CD14-positive monocyte (primary cell): ENCODE data around the gene DDX31. TPM values are rescaled to one million over a fixed set of nuclear protein-coding genes. Genes with fewer than 3 reads are reported as not detected.
A peak's percentile ranks its signal among the peaks of the same experiment; 100 is the strongest.

ENCODE experiments used
- DNase-seq, 3 donors: peaks; one replicate each; pipeline ENCODE4 v3.0.0-alpha.2; 2011 to 2022
- H2AFZ ChIP-seq: 2 replicates; pipeline ENCODE4 v1.6.0; 2012; ENCODE audit warnings: mild to moderate bottlenecking, low read depth, low read length, inconsistent platforms; ENCODE audit not compliant: insufficient read depth, poor library complexity, severe bottlenecking
- H3K27ac ChIP-seq, 2 donors: 1 replicate in 1 of 2; 2 replicates in 1 of 2; pipeline ENCODE4 v1.5.1; 2012 to 2013; ENCODE audit warnings: low read length in 2 of 2, control low read depth in 1 of 2, inconsistent platforms in 1 of 2, low read depth in 1 of 2, mild to moderate bottlenecking in 1 of 2
- H3K27me3 ChIP-seq, 2 donors: one replicate each; pipeline versions ENCODE4 v1.6.0 to v1.6.1; 2011 to 2013; ENCODE audit warnings: low read length in 2 of 2; ENCODE audit not compliant: control insufficient read depth in 2 of 2, insufficient read depth in 2 of 2
- H3K36me3 ChIP-seq, 2 donors: replicated peaks in 1 of 2; 1 replicate in 1 of 2; 2 replicates in 1 of 2; pipeline versions ENCODE4 v1.5.1 to v1.6.1; 2012 to 2013; ENCODE audit warnings: low read length in 2 of 2, control low read depth in 1 of 2, inconsistent platforms in 1 of 2, mild to moderate bottlenecking in 1 of 2; ENCODE audit not compliant: insufficient read depth in 2 of 2, control insufficient read depth in 1 of 2
- H3K4me1 ChIP-seq, 2 donors: 1 replicate in 1 of 2; 2 replicates in 1 of 2; pipeline versions ENCODE4 v1.5.1 to v1.6.1; 2012 to 2013; ENCODE audit warnings: low read length in 2 of 2, control low read depth in 1 of 2, inconsistent platforms in 1 of 2, mild to moderate bottlenecking in 1 of 2, moderate library complexity in 1 of 2; ENCODE audit not compliant: insufficient read depth in 2 of 2, control insufficient read depth in 1 of 2
- H3K4me2 ChIP-seq: replicated peaks from 2 replicates; pipeline ENCODE3; 2012; ENCODE audit warnings: low read length, moderate library complexity, mild to moderate bottlenecking; ENCODE audit not compliant: poor library complexity, severe bottlenecking; ENCODE audit errors: extremely low read depth
- H3K4me3 ChIP-seq, 3 experiments: fragments of 200-600 bp in 1 of 3; sonication (generic) in 1 of 3; replicated peaks in 1 of 3; 1 replicate in 2 of 3; 2 replicates in 1 of 3; pipeline ENCODE4 v1.5.1; 2011 to 2013; ENCODE audit warnings: low read length in 3 of 3, mild to moderate bottlenecking in 3 of 3, control low read depth in 2 of 3, low read depth in 2 of 3, inconsistent platforms in 1 of 3, moderate library complexity in 1 of 3
- H3K79me2 ChIP-seq: 2 replicates; pipeline ENCODE4 v1.6.0; 2012; ENCODE audit warnings: mild to moderate bottlenecking, control low read depth, inconsistent platforms, low read length, moderate library complexity; ENCODE audit not compliant: insufficient read depth
- H3K9ac ChIP-seq: 2 replicates; pipeline ENCODE4 v1.6.0; 2017; ENCODE audit warnings: low read length, mild to moderate bottlenecking; ENCODE audit not compliant: insufficient read depth, poor library complexity, severe bottlenecking
- H3K9me3 ChIP-seq, 2 donors: replicated peaks in 1 of 2; 1 replicate in 1 of 2; 2 replicates in 1 of 2; pipeline versions ENCODE4 v1.5.1 to v1.6.1; 2012 to 2013; ENCODE audit warnings: low read length in 2 of 2, control low read depth in 1 of 2; ENCODE audit not compliant: control insufficient read depth in 1 of 2, insufficient read depth in 1 of 2
- H4K20me1 ChIP-seq: 2 replicates; pipeline ENCODE4 v1.6.0; 2012; ENCODE audit warnings: mild to moderate bottlenecking, low read length, control low read depth, moderate library complexity; ENCODE audit not compliant: insufficient read depth
- H3K27ac Mint-ChIP-seq, 7 donors: one replicate each; pipeline ENCODE4 v1.8.0; 2020; ENCODE audit warnings: mild to moderate bottlenecking in 7 of 7, mixed read lengths in 7 of 7, moderate library complexity in 6 of 7, inconsistent platforms in 2 of 7
- H3K27me3 Mint-ChIP-seq, 3 donors: one replicate each; pipeline ENCODE4 v1.8.0; 2021 to 2022; ENCODE audit warnings: low read depth in 3 of 3, mild to moderate bottlenecking in 3 of 3, mixed read lengths in 3 of 3, moderate library complexity in 3 of 3, inconsistent platforms in 1 of 3
- H3K36me3 Mint-ChIP-seq, 2 donors: one replicate each; pipeline ENCODE4 v1.8.0; 2020; ENCODE audit warnings: mixed read lengths in 2 of 2, inconsistent platforms in 1 of 2, mild to moderate bottlenecking in 1 of 2
- H3K4me1 Mint-ChIP-seq: one replicate; pipeline ENCODE4 v1.8.0; 2020; ENCODE audit warnings: mild to moderate bottlenecking, mixed read lengths
- H3K4me3 Mint-ChIP-seq, 2 donors: one replicate each; pipeline ENCODE4 v1.8.0; 2020; ENCODE audit warnings: mild to moderate bottlenecking in 2 of 2, mixed read lengths in 2 of 2, moderate library complexity in 1 of 2
- H3K9me3 Mint-ChIP-seq, 7 donors: one replicate each; pipeline ENCODE4 v1.8.0; 2020 to 2022; ENCODE audit warnings: mixed read lengths in 7 of 7, mild to moderate bottlenecking in 6 of 7, moderate library complexity in 6 of 7, inconsistent platforms in 2 of 7
- WGBS: methylation state at CpG from one replicate; pipeline ENCODE4 v1.1.5; 2013; ENCODE audit warnings: missing lambda C conversion rate; ENCODE audit not compliant: insufficient coverage; 5-methylcytosine and 5-hydroxymethylcytosine counted together
- intact Hi-C, 2 donors: fragments of 100-400 bp; cut with micrococcal nuclease; formaldehyde crosslinking; loops; one replicate each; pipeline versions ENCODE4 v1.15.0 to v1.15.1; 2023
- polyA plus RNA-seq, 3 donors: library from polyadenylated mRNA; depleted of rRNA in 1 of 3; unstranded in 2 of 3; stranded (reverse) in 1 of 3; fragments of 300-500 nt in 2 of 3; fragments of >200 nt in 1 of 3; fragmentation: Illumina TruSeq in 2 of 3; gene quantifications; 1 replicate in 2 of 3; 2 replicates in 1 of 3; pipeline ENCODE4 v1.2.3, GENCODE V29; 2012 to 2021
- TF ChIP-seq, protein P1 (sequence below): fragments of 200-600 bp; IDR thresholded peaks from one replicate; pipeline ENCODE4 v1.8.0; 2022; ENCODE audit warnings: antibody characterized with exemption, mild to moderate bottlenecking

The DDX31 gene
- polyA plus RNA-seq, 3 donors = 1.1 to 4.2 (median 1.5) TPM

DNA sequence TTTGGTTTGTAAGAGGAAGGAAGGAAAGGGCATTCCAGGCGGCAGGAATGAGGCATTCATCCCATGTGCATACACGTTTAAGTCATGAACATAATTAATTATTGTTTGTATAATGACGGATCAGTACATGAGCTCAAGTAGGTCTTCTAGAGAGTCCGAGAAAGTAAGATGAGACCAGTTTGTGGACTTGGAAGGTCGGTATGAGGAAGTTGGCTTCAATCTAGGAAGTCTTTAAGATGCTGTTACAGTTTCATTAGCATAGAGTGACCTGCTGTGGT, 2.6 kb upstream of the DDX31 start:
- peaks cover 22 to 38% of the 10 kb centered on the region in 2 donors for H3K4me1 ChIP-seq
- H3K36me3 ChIP-seq = no peaks in the 10 kb centered on the region
- H3K4me3 ChIP-seq = no peak overlapping the region
- peaks cover 69% of the 10 kb centered on the region for H3K79me2 ChIP-seq
- H3K27me3 ChIP-seq = no peaks in the 10 kb centered on the region
- H3K9me3 ChIP-seq = no peaks in the 10 kb centered on the region
- no peak overlapping the region for H3K27ac ChIP-seq
- H2AFZ ChIP-seq = no peak overlapping the region
- H4K20me1 ChIP-seq = peaks cover 56% of the 10 kb centered on the region
- H3K9ac ChIP-seq = no peak overlapping the region
- TF ChIP-seq, protein P1, sequence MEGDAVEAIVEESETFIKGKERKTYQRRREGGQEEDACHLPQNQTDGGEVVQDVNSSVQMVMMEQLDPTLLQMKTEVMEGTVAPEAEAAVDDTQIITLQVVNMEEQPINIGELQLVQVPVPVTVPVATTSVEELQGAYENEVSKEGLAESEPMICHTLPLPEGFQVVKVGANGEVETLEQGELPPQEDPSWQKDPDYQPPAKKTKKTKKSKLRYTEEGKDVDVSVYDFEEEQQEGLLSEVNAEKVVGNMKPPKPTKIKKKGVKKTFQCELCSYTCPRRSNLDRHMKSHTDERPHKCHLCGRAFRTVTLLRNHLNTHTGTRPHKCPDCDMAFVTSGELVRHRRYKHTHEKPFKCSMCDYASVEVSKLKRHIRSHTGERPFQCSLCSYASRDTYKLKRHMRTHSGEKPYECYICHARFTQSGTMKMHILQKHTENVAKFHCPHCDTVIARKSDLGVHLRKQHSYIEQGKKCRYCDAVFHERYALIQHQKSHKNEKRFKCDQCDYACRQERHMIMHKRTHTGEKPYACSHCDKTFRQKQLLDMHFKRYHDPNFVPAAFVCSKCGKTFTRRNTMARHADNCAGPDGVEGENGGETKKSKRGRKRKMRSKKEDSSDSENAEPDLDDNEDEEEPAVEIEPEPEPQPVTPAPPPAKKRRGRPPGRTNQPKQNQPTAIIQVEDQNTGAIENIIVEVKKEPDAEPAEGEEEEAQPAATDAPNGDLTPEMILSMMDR = no peak
- Mint-ChIP-seq H3K27ac (peak overlapping the region in 2 of 7 donors; percentile 22 to 33), H3K27me3 (no peaks in the 10 kb centered on the region), H3K4me1 (peaks cover 39% of the 10 kb centered on the region), H3K36me3 (peaks cover 0 to 3% of the 10 kb centered on the region in 2 donors), H3K4me3 (no peak overlapping the region), H3K9me3 (no peaks in the 10 kb centered on the region)
- peak overlapping the region; percentile 97 for H3K4me2 ChIP-seq
- DNase-seq = no peak
- intact Hi-C loops = loop anchor here in 1 of 2 donors (5.0 kb wide), 1 partner anchor 595 kb away; the partner anchor contains the start of gene MED27
- 36% methylated on average over 3 of the region's 5 CpGs for WGBS

DNA sequence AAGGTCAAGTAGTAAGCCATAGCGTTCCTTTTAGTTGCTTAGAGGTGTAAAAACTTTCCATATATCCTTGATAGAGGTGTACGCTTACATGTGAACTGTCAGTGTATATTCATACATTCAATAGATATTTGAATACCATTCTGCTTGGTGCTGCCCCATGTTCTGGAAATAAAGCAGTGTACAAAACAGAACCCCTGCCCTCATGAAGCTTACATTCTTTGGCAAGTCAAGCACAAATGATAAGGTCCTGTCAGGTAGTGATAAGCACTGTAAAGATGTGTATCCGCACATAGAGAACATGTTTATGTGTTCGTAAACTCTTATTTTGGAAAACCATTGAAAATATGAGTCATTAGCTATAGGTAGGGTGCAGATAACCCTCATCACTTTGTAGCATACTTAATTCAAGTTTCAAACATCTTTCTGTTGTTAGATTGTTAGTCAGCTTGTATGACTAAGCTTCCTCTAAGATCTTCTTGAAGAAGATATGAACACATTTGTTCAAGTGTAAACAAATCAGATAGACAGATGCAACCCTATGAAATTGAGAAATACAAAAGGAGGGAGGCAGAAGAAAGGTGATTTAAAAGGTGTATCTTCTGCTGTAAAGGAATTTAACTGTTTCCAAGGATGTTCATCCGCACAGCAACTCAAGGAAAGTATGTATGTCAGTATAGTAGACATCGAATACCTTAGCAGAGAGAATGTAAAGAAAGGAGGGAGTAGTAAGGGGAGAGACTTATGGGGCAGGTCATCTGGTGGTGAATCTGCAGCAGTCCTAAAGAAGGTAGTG, 2.0 kb upstream of the DDX31 start:
- Histone ChIP-seq H2AFZ (no peak overlapping the region), H3K4me2 (peak overlapping the region; percentile 97), H3K27ac (no peak overlapping the region), H3K9me3 (no peaks in the 10 kb centered on the region), H3K27me3 (no peaks in the 10 kb centered on the region), H3K9ac (peak overlapping the region; percentile 96), H3K4me3 (peak overlapping the region in 1 of 3 experiments; percentile 99), H4K20me1 (peaks cover 56% of the 10 kb centered on the region), H3K79me2 (peaks cover 63% of the 10 kb centered on the region), H3K36me3 (no peaks in the 10 kb centered on the region), H3K4me1 (peaks cover 22 to 38% of the 10 kb centered on the region in 2 donors)
- H3K9me3 Mint-ChIP-seq = no peaks in the 10 kb centered on the region
- peaks cover 39% of the 10 kb centered on the region for H3K4me1 Mint-ChIP-seq
- H3K27ac Mint-ChIP-seq = peak overlapping the region in 2 of 7 donors; percentile 22 to 33
- H3K36me3 Mint-ChIP-seq = no peaks in the 10 kb centered on the region
- intact Hi-C loops = loop anchor here (2.0 to 5.0 kb wide), 2 partner anchors 207 to 595 kb away; partner anchors contain the start of genes AK8 (in 1 of the 2), MED27 (in 1 of the 2) and SPACA9 (in 1 of the 2)
- no peak for DNase-seq
- peak overlapping the region in 1 of 2 donors; percentile 93 for H3K4me3 Mint-ChIP-seq
- 94% methylated on average over 2 of the region's 6 CpGs for WGBS
- TF ChIP-seq, protein P1 = no peak
- no peaks in the 10 kb centered on the region for H3K27me3 Mint-ChIP-seq
